Measurements from ENCODE around the gene OR4K17.
"Not testable (repeated sequence)": the region's sequence is repeated elsewhere in the genome, so short reads cannot be mapped to it uniquely, and the experiment has no call there.

Gene OR4K17, protein sequence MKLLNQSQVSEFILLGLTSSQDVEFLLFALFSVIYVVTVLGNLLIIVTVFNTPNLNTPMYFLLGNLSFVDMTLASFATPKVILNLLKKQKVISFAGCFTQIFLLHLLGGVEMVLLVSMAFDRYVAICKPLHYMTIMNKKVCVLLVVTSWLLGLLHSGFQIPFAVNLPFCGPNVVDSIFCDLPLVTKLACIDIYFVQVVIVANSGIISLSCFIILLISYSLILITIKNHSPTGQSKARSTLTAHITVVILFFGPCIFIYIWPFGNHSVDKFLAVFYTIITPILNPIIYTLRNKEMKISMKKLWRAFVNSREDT

DNA sequence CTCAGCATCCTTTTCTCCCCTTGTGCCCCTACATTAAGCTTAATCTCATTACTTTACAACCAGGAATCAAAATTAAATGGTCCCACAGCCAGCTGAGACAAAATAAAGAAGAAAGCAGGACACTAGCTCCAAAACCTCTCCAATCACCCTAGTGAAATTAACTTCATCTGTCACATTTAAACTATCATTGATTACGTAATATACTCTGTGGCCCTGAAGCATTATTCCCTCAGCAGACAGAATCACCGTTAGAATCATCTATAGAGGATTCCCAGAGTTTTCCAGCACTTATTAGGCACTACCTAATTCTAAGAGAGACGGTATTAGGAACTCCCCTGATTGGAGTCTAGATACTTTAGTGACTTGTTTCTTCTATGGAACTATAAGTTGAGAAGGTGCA, at the start of gene OR4K17:
Gene OR4K17, plus strand, starts transcription at position 302 of the 400 bp plus-strand sequence. CDS start 6,761 bp downstream, outside the sequence.
- TF ChIP-seq, protein P1, sequence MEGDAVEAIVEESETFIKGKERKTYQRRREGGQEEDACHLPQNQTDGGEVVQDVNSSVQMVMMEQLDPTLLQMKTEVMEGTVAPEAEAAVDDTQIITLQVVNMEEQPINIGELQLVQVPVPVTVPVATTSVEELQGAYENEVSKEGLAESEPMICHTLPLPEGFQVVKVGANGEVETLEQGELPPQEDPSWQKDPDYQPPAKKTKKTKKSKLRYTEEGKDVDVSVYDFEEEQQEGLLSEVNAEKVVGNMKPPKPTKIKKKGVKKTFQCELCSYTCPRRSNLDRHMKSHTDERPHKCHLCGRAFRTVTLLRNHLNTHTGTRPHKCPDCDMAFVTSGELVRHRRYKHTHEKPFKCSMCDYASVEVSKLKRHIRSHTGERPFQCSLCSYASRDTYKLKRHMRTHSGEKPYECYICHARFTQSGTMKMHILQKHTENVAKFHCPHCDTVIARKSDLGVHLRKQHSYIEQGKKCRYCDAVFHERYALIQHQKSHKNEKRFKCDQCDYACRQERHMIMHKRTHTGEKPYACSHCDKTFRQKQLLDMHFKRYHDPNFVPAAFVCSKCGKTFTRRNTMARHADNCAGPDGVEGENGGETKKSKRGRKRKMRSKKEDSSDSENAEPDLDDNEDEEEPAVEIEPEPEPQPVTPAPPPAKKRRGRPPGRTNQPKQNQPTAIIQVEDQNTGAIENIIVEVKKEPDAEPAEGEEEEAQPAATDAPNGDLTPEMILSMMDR (IDR thresholded peaks at IDR 0.05; ENCODE audit: low read depth, low read length), result no peak
- DNase-seq (ENCODE audit: extremely low read depth, low read depth), result no peak

DNA sequence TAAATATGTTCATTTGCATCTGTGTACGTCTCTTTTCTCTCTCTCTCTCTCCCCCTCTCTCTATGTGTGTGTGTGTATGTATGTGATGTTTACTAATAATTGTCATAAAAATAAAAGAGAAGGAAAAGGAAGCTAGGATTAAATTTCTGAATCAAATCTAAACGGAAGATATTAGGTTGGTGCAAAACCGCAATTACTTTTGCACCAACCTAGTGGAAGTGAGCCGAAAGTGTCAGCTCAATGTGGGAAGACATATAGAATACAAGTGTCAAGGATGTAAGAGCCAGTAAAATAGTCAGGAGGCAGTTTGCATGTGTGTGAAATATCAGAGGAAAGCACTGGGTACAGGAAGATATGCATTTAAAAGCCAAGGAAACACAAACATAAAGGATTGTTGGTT, 18.5 kb upstream of the OR4K17 start:
- DNase-seq (ENCODE audit: extremely low read depth, low read depth), result no peak
- TF ChIP-seq, protein P1 (IDR thresholded peaks at IDR 0.05; ENCODE audit: low read depth, low read length), result no peak

DNA sequence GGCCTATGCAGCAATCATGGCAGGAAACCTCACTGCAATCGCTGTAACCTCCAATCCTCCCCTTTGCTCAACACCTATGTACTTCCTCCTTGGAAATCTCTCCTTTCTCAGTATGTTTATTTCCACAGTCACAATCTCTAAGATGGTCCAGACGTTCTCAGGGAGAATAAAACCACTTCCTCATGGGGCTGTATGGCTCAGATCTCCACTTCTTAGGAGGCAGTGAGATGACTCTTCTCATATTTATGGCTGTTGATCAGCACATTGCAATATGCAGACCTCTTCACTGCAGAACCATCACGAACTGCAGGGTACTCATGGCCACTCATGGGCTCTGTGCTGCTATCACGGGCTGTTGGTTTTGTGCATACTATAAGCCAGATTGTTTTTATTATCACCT, 17.1 kb upstream of the OR4K17 start:
- DNase-seq (ENCODE audit: extremely low read depth, low read depth), result no peak

DNA sequence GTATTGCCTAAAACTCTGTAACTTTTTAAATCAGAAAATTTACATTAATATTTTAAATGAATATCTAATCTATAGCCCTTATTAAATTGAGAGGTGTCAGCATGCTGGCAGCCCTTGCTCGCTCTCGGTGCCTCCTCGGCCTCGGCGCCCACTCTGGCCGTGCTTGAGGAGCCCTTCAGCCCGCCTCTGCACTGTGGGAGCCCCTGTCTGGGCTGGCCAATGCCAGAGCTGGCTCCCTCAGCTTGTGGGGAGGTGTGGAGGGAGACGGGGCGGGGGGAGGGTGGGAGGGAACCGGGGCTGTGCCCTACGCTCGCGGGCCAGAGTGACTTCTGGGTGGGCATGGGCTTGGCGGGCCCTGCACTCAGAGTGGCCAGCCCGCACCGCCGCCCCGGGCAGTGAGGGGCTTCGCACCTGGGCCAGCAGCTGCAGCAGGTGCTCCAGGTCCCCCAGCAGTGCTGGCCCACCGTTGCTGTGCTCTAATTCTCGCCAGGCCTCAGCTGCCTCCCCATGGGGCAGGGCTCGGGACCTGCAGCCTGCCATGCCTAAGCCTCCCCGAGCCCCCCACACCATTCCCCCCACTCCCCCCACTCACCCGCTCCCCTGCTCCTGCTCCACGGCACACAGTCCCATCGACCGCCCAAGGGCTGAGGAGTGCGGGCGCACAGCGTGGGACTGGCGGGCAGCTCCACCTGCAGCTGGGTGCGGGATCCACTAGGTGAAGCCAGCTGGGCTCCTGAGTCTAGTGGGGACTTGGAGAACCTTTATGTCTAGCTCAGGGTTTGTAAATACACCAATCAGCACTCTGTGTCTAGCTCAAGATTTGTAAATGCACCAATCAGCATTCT, 11.4 kb upstream of the OR4K17 start:
- not testable (repeated sequence) for DNase-seq (ENCODE audit: extremely low read depth, low read depth)

More for the DNA sequence above, 17.1 kb upstream of the OR4K17 start:
- TF ChIP-seq, protein P1 (IDR thresholded peaks at IDR 0.05; ENCODE audit: low read depth, low read length), result no peak

DNA sequence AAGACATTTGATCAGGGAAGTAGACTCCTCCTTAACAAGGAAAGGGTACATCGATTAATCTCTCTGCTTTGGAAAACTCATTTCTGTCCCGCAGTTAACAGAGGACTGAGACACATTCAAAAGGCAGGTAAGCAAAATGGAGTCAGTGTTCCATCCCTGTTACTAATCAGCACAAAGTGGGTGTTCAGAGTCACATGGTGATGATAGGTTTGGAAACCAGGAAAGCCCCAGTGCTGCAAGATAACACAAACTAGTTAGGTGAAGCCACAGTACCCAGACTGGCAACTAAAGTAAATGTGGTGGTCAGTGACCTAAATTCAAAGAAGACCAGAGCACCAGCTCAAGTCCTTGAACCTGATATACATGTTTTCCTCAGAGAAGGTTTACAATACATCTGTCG, 1.8 kb downstream of the OR4K17 start:
- TF ChIP-seq, protein P1 (IDR thresholded peaks at IDR 0.05; ENCODE audit: low read depth, low read length), result no peak
- DNase-seq (ENCODE audit: extremely low read depth, low read depth), result no peak

DNA sequence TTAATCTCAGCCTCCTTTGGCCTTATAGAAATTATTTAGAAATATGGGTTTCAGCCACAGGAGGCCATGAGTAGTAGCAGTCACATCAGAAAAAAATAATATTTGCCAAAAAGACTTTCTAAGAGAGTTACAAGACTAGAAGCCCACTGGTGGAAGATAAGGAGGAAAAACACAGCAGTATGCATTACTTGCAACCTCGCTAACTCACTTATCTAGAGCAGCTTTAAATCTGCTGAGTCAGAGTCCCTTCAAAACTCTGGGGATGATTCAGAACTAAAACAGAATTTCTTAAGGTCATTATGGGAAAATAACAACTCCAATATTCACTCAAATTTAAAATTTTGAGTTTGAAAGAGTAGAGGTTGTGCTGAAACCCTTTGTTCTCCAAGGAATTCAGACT, 6.2 kb downstream of the OR4K17 start:
- TF ChIP-seq, protein P1 (IDR thresholded peaks at IDR 0.05; ENCODE audit: low read depth, low read length), result no peak
- DNase-seq (ENCODE audit: extremely low read depth, low read depth), result no peak

DNA sequence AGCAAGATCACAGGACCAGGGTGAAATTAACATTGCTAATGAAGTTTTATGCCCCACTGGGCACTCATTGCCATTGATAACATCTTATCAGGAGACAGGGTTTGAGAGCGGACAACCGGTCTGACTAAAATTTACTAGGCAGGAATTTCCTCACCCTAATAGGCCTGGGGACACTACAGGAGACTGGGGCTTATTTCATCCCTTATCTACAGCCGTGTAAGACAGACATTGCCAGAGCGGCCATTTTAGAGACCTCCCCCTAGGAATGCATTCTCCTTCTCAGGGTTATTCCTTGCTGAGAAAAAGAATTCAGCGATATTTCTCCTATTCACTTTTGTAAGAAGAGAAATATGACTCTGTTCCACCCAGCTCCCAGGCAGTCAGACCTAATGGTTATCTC, 8.3 kb downstream of the OR4K17 start:
- DNase-seq (ENCODE audit: extremely low read depth, low read depth), result no peak
- TF ChIP-seq, protein P1 (IDR thresholded peaks at IDR 0.05; ENCODE audit: low read depth, low read length), result no peak
